IMR-90 (cell line): ENCODE results near the gene AGXT2. TPM values are rescaled to one million over a fixed set of nuclear protein-coding genes. Genes with fewer than 3 reads are reported as not detected.

Experiments used
- ATAC-seq: fragments of 200-7000 bp; cut with Tn5 transposase; 2 replicates; pipeline ENCODE4 v1.9.1; 2020; ENCODE audit warnings: low read depth, mild to moderate bottlenecking, moderate library complexity
- BruUV-seq: library from RNA; stranded (reverse); fragments of 400-500 nt; replicated peaks from 2 replicates; lab custom pipeline; 2021; lab: Mats Ljungman, UMichigan
- CTCF ChIA-PET: fragments of 300-600 bp; formaldehyde crosslinking; extraction: SDS; loops from one replicate; lab custom pipeline; 2021; ENCODE audit warnings: antibody characterized with exemption; lab: Yijun Ruan, JAX
- POLR2A ChIA-PET: fragments of 300-600 bp; sonication (Branson Sonifier 250); formaldehyde crosslinking; loops from one replicate; lab custom pipeline; 2022; ENCODE audit warnings: antibody characterized with exemption; ENCODE audit not compliant: unreplicated experiment; lab: Charles Lee
- DNase-seq: peaks from one replicate; pipeline ENCODE4 v3.0.0; 2013
- H2AFZ ChIP-seq: replicated peaks from 2 replicates; pipeline ENCODE3; 2013; ENCODE audit warnings: low read length, mild to moderate bottlenecking; ENCODE audit not compliant: poor library complexity
- H2AK5ac ChIP-seq: 2 replicates; pipeline ENCODE4 v1.6.1; 2013; ENCODE audit warnings: low read depth, low read length, inconsistent platforms
- H2AK9ac ChIP-seq: replicated peaks from 2 replicates; pipeline ENCODE3; 2013; ENCODE audit warnings: mild to moderate bottlenecking, low read depth, low read length, moderate library complexity; ENCODE audit not compliant: poor library complexity
- H2BK120ac ChIP-seq: 2 replicates; pipeline ENCODE4 v1.6.1; 2013; ENCODE audit warnings: low read depth, low read length, inconsistent platforms
- H2BK15ac ChIP-seq: 3 replicates; pipeline ENCODE4 v1.6.1; 2013; ENCODE audit warnings: low read depth, low read length, inconsistent platforms
- H2BK20ac ChIP-seq: 2 replicates; pipeline ENCODE4 v1.6.1; 2013; ENCODE audit warnings: low read depth, mild to moderate bottlenecking, inconsistent platforms, low read length, moderate library complexity
- H2BK5ac ChIP-seq: 2 replicates; pipeline ENCODE4 v1.6.1; 2013; ENCODE audit warnings: mild to moderate bottlenecking, low read depth, low read length, inconsistent platforms; ENCODE audit not compliant: poor library complexity, severe bottlenecking
- H3K14ac ChIP-seq: replicated peaks from 2 replicates; pipeline ENCODE4 v1.6.1; 2013; ENCODE audit warnings: low read depth, low read length, inconsistent platforms
- H3K18ac ChIP-seq: 2 replicates; pipeline ENCODE4 v1.6.1; 2013; ENCODE audit warnings: low read depth, low read length, control low read depth
- H3K23ac ChIP-seq: 2 replicates; pipeline ENCODE4 v1.6.1; 2013; ENCODE audit warnings: low read depth, low read length, inconsistent platforms
- H3K27ac ChIP-seq: 2 replicates; pipeline ENCODE4 v1.5.1; 2013; ENCODE audit warnings: mild to moderate bottlenecking, control low read depth, low read length; ENCODE audit not compliant: insufficient read depth
- H3K27me3 ChIP-seq: 2 replicates; pipeline ENCODE4 v1.6.1; 2013; ENCODE audit warnings: low read length; ENCODE audit not compliant: control insufficient read depth, insufficient read depth
- H3K36me3 ChIP-seq: 2 replicates; pipeline ENCODE4 v1.6.1; 2013; ENCODE audit warnings: low read length, mixed read lengths; ENCODE audit not compliant: control insufficient read depth, insufficient read depth
- H3K4ac ChIP-seq: 2 replicates; pipeline ENCODE4 v1.6.1; 2013; ENCODE audit warnings: low read depth, low read length, inconsistent platforms
- H3K4me1 ChIP-seq: 2 replicates; pipeline ENCODE4 v1.6.1; 2013; ENCODE audit warnings: low read length, mixed read lengths; ENCODE audit not compliant: control insufficient read depth, insufficient read depth
- H3K4me2 ChIP-seq: 2 replicates; pipeline ENCODE4 v1.6.1; 2013; ENCODE audit warnings: low read depth, mild to moderate bottlenecking, control low read depth, low read length, moderate library complexity
- H3K4me3 ChIP-seq: 2 replicates; pipeline ENCODE4 v1.5.1; 2013; ENCODE audit warnings: low read depth, mild to moderate bottlenecking, control low read depth, low read length, moderate library complexity; ENCODE audit not compliant: insufficient read depth
- H3K56ac ChIP-seq: 2 replicates; pipeline ENCODE4 v1.6.1; 2013; ENCODE audit warnings: low read length, inconsistent platforms; ENCODE audit not compliant: insufficient read depth; ENCODE audit errors: extremely low read depth
- H3K79me1 ChIP-seq, 2 experiments: 2 replicates each; pipeline ENCODE4 v1.6.1; 2013; ENCODE audit warnings: low read length in 2 of 2, inconsistent platforms in 1 of 2, low read depth in 1 of 2
- H3K9ac ChIP-seq: 2 replicates; pipeline ENCODE4 v1.6.1; 2013; ENCODE audit warnings: low read depth, low read length, control low read depth
- H3K9me1 ChIP-seq: 2 replicates; pipeline ENCODE4 v1.6.1; 2013; ENCODE audit warnings: low read length, inconsistent platforms; ENCODE audit not compliant: insufficient read depth
- H3K9me3 ChIP-seq: 2 replicates; pipeline ENCODE4 v1.6.1; 2013; ENCODE audit warnings: low read length; ENCODE audit not compliant: control insufficient read depth, insufficient read depth
- H4K20me1 ChIP-seq: 2 replicates; pipeline ENCODE4 v1.6.1; 2013; ENCODE audit warnings: low read length, inconsistent platforms; ENCODE audit not compliant: insufficient read depth
- H4K5ac ChIP-seq: 2 replicates; pipeline ENCODE4 v1.6.1; 2013; ENCODE audit warnings: mild to moderate bottlenecking, low read depth, low read length, control low read depth
- H4K8ac ChIP-seq, 2 experiments: 2 replicates each; pipeline ENCODE4 v1.6.1; 2013; ENCODE audit warnings: low read depth in 2 of 2, low read length in 2 of 2, control low read depth in 1 of 2, inconsistent platforms in 1 of 2
- H4K91ac ChIP-seq: 2 replicates; pipeline ENCODE4 v1.6.1; 2013; ENCODE audit warnings: low read depth, low read length, inconsistent platforms; ENCODE audit not compliant: insufficient read depth
- FOS ChIP-seq: fragments of 150-350 bp; IDR thresholded peaks from 2 replicates; pipeline ENCODE4 v1.6.1; 2016; ENCODE audit warnings: low read depth, low read length
- MAZ ChIP-seq: IDR thresholded peaks from 2 replicates; pipeline ENCODE4 v1.6.1; 2012; ENCODE audit warnings: low read depth, mild to moderate bottlenecking, low read length, improper control_type of control experiment, moderate library complexity, borderline replicate concordance
- NFE2L2 ChIP-seq: fragments of 150-350 bp; IDR thresholded peaks from 2 replicates; pipeline ENCODE4 v1.6.1; 2016; ENCODE audit warnings: low read depth, mild to moderate bottlenecking, low read length
- RCOR1 ChIP-seq: IDR thresholded peaks from 2 replicates; pipeline ENCODE4 v1.6.1; 2012; ENCODE audit warnings: mild to moderate bottlenecking, low read length, improper control_type of control experiment; ENCODE audit not compliant: insufficient replicate concordance
- RFX5 ChIP-seq: IDR thresholded peaks from 2 replicates; pipeline ENCODE4 v1.8.0; 2012; ENCODE audit warnings: low read depth, mild to moderate bottlenecking, low read length, moderate library complexity
- WGBS, 2 experiments: methylation state at CpG; one replicate each; pipeline versions ENCODE4 v1.1.5 to v1.1.7; 2013; ENCODE audit warnings: missing lambda C conversion rate in 2 of 2; ENCODE audit not compliant: insufficient read length in 1 of 2; ENCODE audit errors: extremely low coverage in 2 of 2; 5-methylcytosine and 5-hydroxymethylcytosine counted together
- dilution Hi-C: fragments of 300-500 bp; cut with HindIII; formaldehyde crosslinking; loops from one replicate; pipeline ENCODE4 v1.14.3; 2018; ENCODE audit warnings: low sequenced_read_pairs; ENCODE audit not compliant: unreplicated experiment
- in situ Hi-C: fragments of 300-500 bp; cut with MboI; formaldehyde crosslinking; loops from 3 replicates; pipeline ENCODE4 v1.14.3; 2019; ENCODE audit warnings: low sequenced_read_pairs, inconsistent platforms, mixed read lengths
- intact Hi-C: fragments of 100-400 bp; cut with micrococcal nuclease; formaldehyde crosslinking; loops from 2 replicates; pipeline ENCODE4 v1.10.0; 2022
- polyA plus RNA-seq, 3 experiments: library from polyadenylated mRNA; depleted of rRNA; stranded (reverse); fragments of >200 nt; gene quantifications; 2 replicates each; pipeline ENCODE4 v1.2.3, GENCODE V29; 2012; ENCODE audit warnings: low replicate concordance in 1 of 3
- total RNA-seq: library from RNA; depleted of rRNA; stranded (reverse); fragments of >200 nt; gene quantifications from 2 replicates; pipeline ENCODE4 v1.2.3, GENCODE V29; 2012
- TF ChIP-seq, protein P1 (sequence below): fragments of 150-350 bp; IDR thresholded peaks from 2 replicates; pipeline ENCODE4 v1.6.1; 2016; ENCODE audit warnings: low read depth, mild to moderate bottlenecking, low read length, moderate library complexity, borderline replicate concordance

Gene AGXT2
- total and polyA plus RNA-seq, 2 of the 4 experiments (the other 2 are of a cell fraction): not detected

DNA sequence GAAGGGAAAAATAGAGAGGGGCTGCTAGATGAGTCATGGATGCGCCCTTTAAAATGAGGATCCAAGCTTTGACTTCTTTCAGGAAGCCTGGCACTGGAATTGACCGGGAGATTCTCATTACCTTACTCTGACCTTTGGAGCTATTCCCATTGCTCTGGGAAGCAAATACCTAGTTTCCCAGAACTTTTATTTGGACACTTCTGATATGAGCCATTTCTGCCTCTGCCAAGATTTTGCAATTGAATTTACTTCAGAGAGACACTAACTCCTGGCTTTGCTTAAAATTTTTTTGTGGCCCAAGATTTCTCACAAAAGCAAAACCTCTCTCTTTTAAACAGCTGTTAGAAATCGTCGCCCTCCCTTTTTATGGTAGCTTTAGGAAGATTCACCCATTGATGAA is 15.7 kb upstream of the AGXT2 start:
- Histone ChIP-seq H3K4me1 (0 out of 2 replicates have a peak, but pooled peaks cover 3% of the 10 kb centered on the region), H4K91ac (no peak overlapping the region), H3K4me2 (no peak overlapping the region), H3K18ac (no peak overlapping the region), H3K9me1 (no peaks in the 10 kb centered on the region), H4K5ac (no peak overlapping the region), H2BK120ac (no peak overlapping the region), H3K14ac (no peak overlapping the region), H3K56ac (no peak overlapping the region), H2AK9ac (no peak overlapping the region), H2BK15ac (no peak overlapping the region), H3K23ac (no peak overlapping the region), H2AFZ (no peak overlapping the region), H3K9me3 (no peaks in the 10 kb centered on the region), H3K27me3 (peaks cover 1% of the 10 kb centered on the region; the same call in 1 of the 2 replicates), H4K8ac (no peak overlapping the region), H3K9ac (no peak overlapping the region), H3K4me3 (no peak overlapping the region), H3K4ac (no peak overlapping the region), H3K79me1 (no peaks in the 10 kb centered on the region), H4K20me1 (no peaks in the 10 kb centered on the region), H3K36me3 (no peaks in the 10 kb centered on the region), H2BK20ac (no peak overlapping the region), H3K27ac (no peak overlapping the region), H2AK5ac (no peak overlapping the region), H2BK5ac (no peak overlapping the region)
- WGBS, 2 experiments: no CpG with 5 or more reads among the region's 4 CpGs
- in situ Hi-C loops: no loop called here
- POLR2A ChIA-PET: no interaction called here
- ATAC-seq (no peak), DNase-seq (no peak)
- TF ChIP-seq RCOR1 (no peak), FOS (no peak), MAZ (no peak), RFX5 (no peak), NFE2L2 (no peak)
- TF ChIP-seq, protein P1, sequence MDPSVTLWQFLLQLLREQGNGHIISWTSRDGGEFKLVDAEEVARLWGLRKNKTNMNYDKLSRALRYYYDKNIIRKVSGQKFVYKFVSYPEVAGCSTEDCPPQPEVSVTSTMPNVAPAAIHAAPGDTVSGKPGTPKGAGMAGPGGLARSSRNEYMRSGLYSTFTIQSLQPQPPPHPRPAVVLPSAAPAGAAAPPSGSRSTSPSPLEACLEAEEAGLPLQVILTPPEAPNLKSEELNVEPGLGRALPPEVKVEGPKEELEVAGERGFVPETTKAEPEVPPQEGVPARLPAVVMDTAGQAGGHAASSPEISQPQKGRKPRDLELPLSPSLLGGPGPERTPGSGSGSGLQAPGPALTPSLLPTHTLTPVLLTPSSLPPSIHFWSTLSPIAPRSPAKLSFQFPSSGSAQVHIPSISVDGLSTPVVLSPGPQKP: no peak
- intact Hi-C loops: no loop called here
- CTCF ChIA-PET: no interaction called here
- dilution Hi-C loops: no loop called here
- BruUV-seq: no TSS peak
